ENCODE results near the gene FAM117B. TPM values are rescaled to one million over a fixed set of nuclear protein-coding genes. Genes with fewer than 3 reads are reported as not detected.

Gene FAM117B
- total RNA-seq, 4 donors from 2014 or later: 9.6 to 16.1 (median 11.6) TPM

GRCh38 chr2:202818321-202818720 lies 183.6 kb downstream of the FAM117B start:
- no peak for TF ChIP-seq CTCF (IDR thresholded peaks at IDR 0.05; ENCODE audit: low read depth)

Small RNA genes lying within 50 kb of the gene (small RNA-seq; reads per million reads assigned to genes)
- not detected for gene MTND4LP17

Other genes starting within 250 kb of the FAM117B start
- 10 to 100 TPM in 3 of 4 donors, 1 to 10 TPM in 1; 8.0 to 16.7 (median 11.6) TPM for gene ICA1L, start 236.8 kb downstream of the FAM117B start, total RNA-seq